Measurements from ENCODE around the gene SUPT3H. TPM values are rescaled to one million over a fixed set of nuclear protein-coding genes. Genes with fewer than 3 reads are reported as not detected.

Gene SUPT3H
- total and polyA plus RNA-seq, 2 of the 13 experiments (the other 11 are each of a cell fraction or from before 2014, with no cell fraction given), result 11.9 to 36.1 TPM

GRCh38 chr6:45377554-45378333, at the start of gene SUPT3H (continued):
- TF ChIP-seq AKNA (CRISPR knock-in tag; IDR thresholded peaks at IDR 0.05; ENCODE audit: borderline replicate concordance) (no peak), NONO (IDR thresholded peaks at IDR 0.05) (no peak), NONO (CRISPR knock-in tag; conservative IDR thresholded peaks at IDR 0.05) (peak; percentile 93), MTF2 (CRISPR knock-in tag; IDR thresholded peaks at IDR 0.05; ENCODE audit: borderline replicate concordance) (0 out of 2 replicates have a peak, but pooled peaks have one; percentile 50), SKIL (CRISPR knock-in tag; IDR thresholded peaks at IDR 0.05; ENCODE audit: borderline replicate concordance) (peak; percentile 74), ZNF138 (CRISPR knock-in tag; IDR thresholded peaks at IDR 0.05; ENCODE audit: low read depth) (peak; percentile 88), IKZF1 (IDR thresholded peaks at IDR 0.05) (no peak), ZNF577 (CRISPR knock-in tag; IDR thresholded peaks at IDR 0.05; ENCODE audit: borderline replicate concordance, low read depth) (no peak), TCF7 (IDR thresholded peaks at IDR 0.05; ENCODE audit: low read depth) (0 out of 2 replicates have a peak, but pooled peaks have one; percentile 25), PBX3 (CRISPR knock-in tag; IDR thresholded peaks at IDR 0.05; ENCODE audit: borderline replicate concordance) (peak; percentile 50; the same call in 1 of the 2 replicates), ZNF552 (CRISPR knock-in tag; IDR thresholded peaks at IDR 0.05; ENCODE audit: borderline replicate concordance) (no peak), IRF1 (CRISPR knock-in tag; IDR thresholded peaks at IDR 0.05; ENCODE audit: low read depth) (0 out of 2 replicates have a peak, but pooled peaks have one; percentile 76), PAF1 (CRISPR knock-in tag; IDR thresholded peaks at IDR 0.05) (no peak), ZNF136 (CRISPR knock-in tag; IDR thresholded peaks at IDR 0.05; ENCODE audit: low read depth) (no peak), SRSF9 (IDR thresholded peaks at IDR 0.05; ENCODE audit: borderline replicate concordance, insufficient read depth, low read depth, low read length, poor library complexity, severe bottlenecking) (no peak), SALL1 (CRISPR knock-in tag; IDR thresholded peaks at IDR 0.05) (peak; percentile 95), HMGA1 (CRISPR knock-in tag; conservative IDR thresholded peaks at IDR 0.05) (no peak), TBL1XR1 (IDR thresholded peaks at IDR 0.05; ENCODE audit: borderline replicate concordance, low read length, partially characterized antibody) (peak; percentile 49), ZNF563 (CRISPR knock-in tag; IDR thresholded peaks at IDR 0.05) (peak; percentile 89)

Data from HepG2 (cell line).